HG03159 (cell line): ENCODE data around the gene GPR132.
"Not testable (repeated sequence)": the region's sequence is repeated elsewhere in the genome, so short reads cannot be mapped to it uniquely, and the experiment has no call there.

Experiments used
- ATAC-seq: cut with Tn5 transposase; IDR thresholded peaks from one replicate; pipeline ENCODE4 v1.9.1; 2021; ENCODE audit warnings: mild to moderate bottlenecking, moderate library complexity; ENCODE audit not compliant: unreplicated experiment

Gene GPR132

GRCh38 chr14:105045710-105046326 is 19.4 kb downstream of the GPR132 start:
- ATAC-seq = no peak

- ATAC-seq = no peak
These were observed 21.6 kb downstream of the GPR132 start for GRCh38 chr14:105043641-105044040.

- ATAC-seq = no peak
These were observed 22.4 kb downstream of the GPR132 start for GRCh38 chr14:105042813-105043212.

- no peak for ATAC-seq
These were observed 23.1 kb downstream of the GPR132 start for GRCh38 chr14:105041841-105042765.

- ATAC-seq = no peak
These were observed 25.6 kb downstream of the GPR132 start for GRCh38 chr14:105039458-105040205.

GRCh38 chr14:105035616-105036015 is 29.6 kb downstream of the GPR132 start:
- ATAC-seq = not testable (repeated sequence)

- ATAC-seq = no peak
These were observed 30.8 kb downstream of the GPR132 start for GRCh38 chr14:105034315-105035039.

GRCh38 chr14:105033412-105033900 is 31.8 kb downstream of the GPR132 start:
- not testable (repeated sequence) for ATAC-seq

GRCh38 chr14:105032451-105032901 is 32.8 kb downstream of the GPR132 start:
- ATAC-seq = not testable (repeated sequence)

- ATAC-seq = no peak
These were observed 34.3 kb downstream of the GPR132 start for GRCh38 chr14:105030836-105031396.

GRCh38 chr14:105030194-105030593 is 35.0 kb downstream of the GPR132 start:
- no peak for ATAC-seq

- ATAC-seq = no peak
These were observed 35.8 kb downstream of the GPR132 start for GRCh38 chr14:105029402-105029801.

- ATAC-seq = no peak
These were observed 36.8 kb downstream of the GPR132 start for GRCh38 chr14:105028251-105028927.

- not testable (repeated sequence) for ATAC-seq
These were observed 37.5 kb downstream of the GPR132 start for GRCh38 chr14:105027718-105028117.

GRCh38 chr14:105026802-105027563 is 38.2 kb downstream of the GPR132 start:
- no peak for ATAC-seq

- ATAC-seq = no peak
These were observed 39.0 kb downstream of the GPR132 start for GRCh38 chr14:105026033-105026785.

GRCh38 chr14:105025429-105025828 is 39.8 kb downstream of the GPR132 start:
- no peak for ATAC-seq
